Activated gamma-delta T cell (primary cell): ENCODE results near the gene FKBP2.
A peak's percentile ranks its signal among the peaks of the same experiment; 100 is the strongest.
"Not testable (repeated sequence)": the region's sequence is repeated elsewhere in the genome, so short reads cannot be mapped to it uniquely, and the experiment has no call there.

Source experiments
- DNase-seq: peaks from one replicate; lab custom pipeline; 2025; lab: John Stamatoyannopoulos, UW

FKBP2 gene

GRCh38 chr11:64234647-64235379 is 6.1 kb upstream of the FKBP2 start:
- peak; percentile 53 for DNase-seq

- DNase-seq: no peak
These were observed 5.3 kb upstream of the FKBP2 start for GRCh38 chr11:64235437-64236161.

- DNase-seq: no peak
These were observed 3.4 kb upstream of the FKBP2 start for GRCh38 chr11:64237484-64237951.

- DNase-seq: no peak
These were observed 2.8 kb upstream of the FKBP2 start for GRCh38 chr11:64238076-64238475.

GRCh38 chr11:64238999-64239398 is 1.9 kb upstream of the FKBP2 start:
- no peak for DNase-seq

- DNase-seq: no peak
These were observed 1.0 kb upstream of the FKBP2 start for GRCh38 chr11:64239662-64240434.

- DNase-seq: peak; percentile 99
These were observed 271 bp downstream of the FKBP2 start for GRCh38 chr11:64241241-64241490.

- no peak for DNase-seq
These were observed 838 bp downstream of the FKBP2 start for GRCh38 chr11:64241491-64242374.

- DNase-seq: no peak
These were observed 2.5 kb downstream of the FKBP2 start for GRCh38 chr11:64243236-64243854.

GRCh38 chr11:64244107-64244506 is 3.2 kb downstream of the FKBP2 start:
- DNase-seq: no peak

- no peak for DNase-seq
These were observed 4.1 kb downstream of the FKBP2 start for GRCh38 chr11:64244966-64245365.

- peak; percentile 51 for DNase-seq
These were observed 4.5 kb downstream of the FKBP2 start for GRCh38 chr11:64245401-64245796.

- peak; percentile 48 for DNase-seq
These were observed 5.1 kb downstream of the FKBP2 start for GRCh38 chr11:64245797-64246620.

- not testable (repeated sequence) for DNase-seq
These were observed 5.7 kb downstream of the FKBP2 start for GRCh38 chr11:64246621-64246870.

- DNase-seq: peak; percentile 57
These were observed 6.2 kb downstream of the FKBP2 start, which contains the start of gene PPP1R14B for GRCh38 chr11:64246871-64247728. Gene PPP1R14B, minus strand, starts transcription at chr11:64246943. Its CDS starts 270 bp downstream, at chr11:64246673.

GRCh38 chr11:64247729-64248531 is 7.0 kb downstream of the FKBP2 start:
- DNase-seq: no peak

GRCh38 chr11:64248578-64248977 is 7.7 kb downstream of the FKBP2 start:
- DNase-seq: no peak

- DNase-seq: no peak
These were observed 8.1 kb downstream of the FKBP2 start for GRCh38 chr11:64249038-64249437.
